ENCODE measurements around the gene SLC34A1.
"Not testable (repeated sequence)": the region's sequence is repeated elsewhere in the genome, so short reads cannot be mapped to it uniquely, and the experiment has no call there.

Gene SLC34A1

GRCh38 chr5:177338251-177339106 is 45.8 kb upstream of the SLC34A1 start:
- TF ChIP-seq CTCF (IDR thresholded peaks at IDR 0.05; ENCODE audit: insufficient read depth, low read length, missing control alignments) = no peak
- DNase-seq (ENCODE audit: low read depth, low spot score) = no peak
- CTCF ChIA-PET = interaction anchor here (0.9 to 1.7 kb wide), 4 partner anchors 11 to 28 kb away, joined by 3 to 5 read pairs (median 4); no protein-coding TSS in a partner anchor
- H3K4me3 ChIP-seq (ENCODE audit: low read depth, low read length) = no peak overlapping the region
- POLR2A ChIA-PET = no interaction called here

GRCh38 chr5:177339107-177339638 is 45.1 kb upstream of the SLC34A1 start:
- POLR2A ChIA-PET = no interaction called here
- no peak for TF ChIP-seq CTCF (IDR thresholded peaks at IDR 0.05; ENCODE audit: insufficient read depth, low read length, missing control alignments)
- DNase-seq (ENCODE audit: low read depth, low spot score) = no peak

GRCh38 chr5:177343000-177343399 is 41.2 kb upstream of the SLC34A1 start:
- POLR2A ChIA-PET; DNase-seq (ENCODE audit: low read depth, low spot score); H3K4me3 ChIP-seq (ENCODE audit: low read depth, low read length): not testable (repeated sequence)
- CTCF ChIA-PET = interaction anchor here (1.2 to 1.4 kb wide), 3 partner anchors 26 to 61 kb away, joined by 3 to 5 read pairs (median 3); no protein-coding TSS in a partner anchor

More at GRCh38 chr5:177339107-177339638, 45.1 kb upstream of the SLC34A1 start:
- H3K4me3 ChIP-seq (ENCODE audit: low read depth, low read length) = no peak overlapping the region
- CTCF ChIA-PET = interaction anchor here (0.9 to 1.7 kb wide), 3 partner anchors 21 to 29 kb away, joined by 3 to 5 read pairs (median 4); no protein-coding TSS in a partner anchor

- CTCF ChIA-PET = interaction anchor here (0.7 kb wide), 1 partner anchor 24 kb away, joined by 3 read pairs; no protein-coding TSS in a partner anchor
- POLR2A ChIA-PET = no interaction called here
- TF ChIP-seq CTCF (IDR thresholded peaks at IDR 0.05; ENCODE audit: insufficient read depth, low read length, missing control alignments) = no peak
- H3K4me3 ChIP-seq (ENCODE audit: low read depth, low read length) = no peak overlapping the region
- no peak for DNase-seq (ENCODE audit: low read depth, low spot score)
Observed at GRCh38 chr5:177343777-177344176, 40.5 kb upstream of the SLC34A1 start.

- no peak for DNase-seq (ENCODE audit: low read depth, low spot score)
- no peak for TF ChIP-seq CTCF (IDR thresholded peaks at IDR 0.05; ENCODE audit: insufficient read depth, low read length, missing control alignments)
- H3K4me3 ChIP-seq (ENCODE audit: low read depth, low read length) = no peak overlapping the region
- POLR2A ChIA-PET = no interaction called here
- CTCF ChIA-PET = interaction anchor here (1.3 to 2.1 kb wide), 3 partner anchors 9 to 231 kb away, joined by 3 to 5 read pairs (median 3); no protein-coding TSS in a partner anchor
Observed at GRCh38 chr5:177344891-177345290, 39.3 kb upstream of the SLC34A1 start.

- no peak overlapping the region for H3K4me3 ChIP-seq (ENCODE audit: low read depth, low read length)
- ChIA-PET POLR2A (no interaction called here), CTCF (interaction anchor here (0.5 to 2.7 kb wide), 7 partner anchors 22 to 154 kb away, joined by 3 to 9 read pairs (median 5); no protein-coding TSS in a partner anchor)
- no peak for DNase-seq (ENCODE audit: low read depth, low spot score)
- TF ChIP-seq CTCF (IDR thresholded peaks at IDR 0.05; ENCODE audit: insufficient read depth, low read length, missing control alignments) = no peak
Observed at GRCh38 chr5:177346820-177347219, 37.4 kb upstream of the SLC34A1 start.
